ENCODE data around the gene TSPAN33. TPM values are rescaled to one million over a fixed set of nuclear protein-coding genes. Genes with fewer than 3 reads are reported as not detected.
"Not testable (repeated sequence)": the region's sequence is repeated elsewhere in the genome, so short reads cannot be mapped to it uniquely, and the experiment has no call there.

Gene TSPAN33
- total and polyA plus RNA-seq, 4 donors, result 3.3 to 8.2 (median 5.9) TPM

GRCh38 chr7:129212596-129212995 lies 68.1 kb downstream of the TSPAN33 start:
- DNase-seq (no peak), ATAC-seq (ENCODE audit: insufficient read depth, low FRiP score) (no peak)
- Histone ChIP-seq H3K4me3 (no peak overlapping the region), H3K4me1 (ENCODE audit: control insufficient read depth in 5 of 5, insufficient read depth in 5 of 5, low read length in 5 of 5) (no peaks in the 10 kb centered on the region), H3K9me3 (ENCODE audit: control insufficient read depth in 4 of 4, insufficient read depth in 3 of 4, low read length in 3 of 4) (peaks cover 0 to 3% (median 0%) of the 10 kb centered on the region in 4 donors), H3K9ac (ENCODE audit: insufficient read depth in 1 of 2, low read length in 2 of 2) (no peak overlapping the region), H3K27me3 (ENCODE audit: control insufficient read depth in 3 of 3, insufficient read depth in 3 of 3, low read length in 2 of 3) (no peaks in the 10 kb centered on the region), H3K27ac (ENCODE audit: low read depth in 1 of 2, low read length in 1 of 2) (no peak overlapping the region), H3K36me3 (ENCODE audit: control insufficient read depth in 4 of 4, insufficient read depth in 4 of 4, low read length in 4 of 4) (peaks cover 0 to 21% (median 7%) of the 10 kb centered on the region in 4 donors)
- WGBS, 2 donors, result 86 to 95% methylated on average over 4 of the region's 4 CpGs
- TF ChIP-seq CTCF (IDR thresholded peaks at IDR 0.05; ENCODE audit: control extremely low read depth, extremely low read depth), result no peak

- Histone ChIP-seq H3K27ac (ENCODE audit: low read depth in 1 of 2, low read length in 1 of 2) (no peak overlapping the region), H3K27me3 (ENCODE audit: control insufficient read depth in 3 of 3, insufficient read depth in 3 of 3, low read length in 2 of 3) (no peaks in the 10 kb centered on the region), H3K4me1 (ENCODE audit: control insufficient read depth in 5 of 5, insufficient read depth in 5 of 5, low read length in 5 of 5) (peaks cover 0 to 4% (median 0%) of the 10 kb centered on the region in 5 donors), H3K4me3 (no peak overlapping the region), H3K36me3 (ENCODE audit: control insufficient read depth in 4 of 4, insufficient read depth in 4 of 4, low read length in 4 of 4) (peaks cover 0 to 20% (median 7%) of the 10 kb centered on the region in 4 donors), H3K9me3 (ENCODE audit: control insufficient read depth in 4 of 4, insufficient read depth in 3 of 4, low read length in 3 of 4) (peaks cover 0 to 3% (median 0%) of the 10 kb centered on the region in 4 donors), H3K9ac (ENCODE audit: insufficient read depth in 1 of 2, low read length in 2 of 2) (no peak overlapping the region)
- no peak for ATAC-seq (ENCODE audit: insufficient read depth, low FRiP score)
- peak in 2 of 3 donors; percentile 25 to 32 for DNase-seq
- no peak for TF ChIP-seq CTCF (IDR thresholded peaks at IDR 0.05; ENCODE audit: control extremely low read depth, extremely low read depth)
- 72 to 74% methylated on average over 15 of the region's 15 CpGs for WGBS, 2 donors
Measured at GRCh38 chr7:129213828-129214227, 69.3 kb downstream of the TSPAN33 start.

GRCh38 chr7:129215691-129216090 lies 71.2 kb downstream of the TSPAN33 start:
- not testable (repeated sequence) for H3K27me3 ChIP-seq (ENCODE audit: control insufficient read depth in 3 of 3, insufficient read depth in 3 of 3, low read length in 2 of 3); H3K9me3 ChIP-seq (ENCODE audit: control insufficient read depth in 4 of 4, insufficient read depth in 3 of 4, low read length in 3 of 4); ATAC-seq (ENCODE audit: insufficient read depth, low FRiP score); DNase-seq; H3K4me3 ChIP-seq; H3K9ac ChIP-seq (ENCODE audit: insufficient read depth in 1 of 2, low read length in 2 of 2); H3K27ac ChIP-seq (ENCODE audit: low read depth in 1 of 2, low read length in 1 of 2); H3K4me1 ChIP-seq (ENCODE audit: control insufficient read depth in 5 of 5, insufficient read depth in 5 of 5, low read length in 5 of 5)
- peaks cover 0 to 10% (median 1%) of the 10 kb centered on the region in 4 donors for H3K36me3 ChIP-seq (ENCODE audit: control insufficient read depth in 4 of 4, insufficient read depth in 4 of 4, low read length in 4 of 4)
- WGBS, 2 donors, result 97 to 99% methylated on average over 10 to 15 of the region's 15 CpGs

GRCh38 chr7:129216101-129216715 lies 71.7 kb downstream of the TSPAN33 start:
- not testable (repeated sequence) for H3K27ac ChIP-seq (ENCODE audit: low read depth in 1 of 2, low read length in 1 of 2); H3K4me1 ChIP-seq (ENCODE audit: control insufficient read depth in 5 of 5, insufficient read depth in 5 of 5, low read length in 5 of 5); H3K4me3 ChIP-seq; H3K36me3 ChIP-seq (ENCODE audit: control insufficient read depth in 4 of 4, insufficient read depth in 4 of 4, low read length in 4 of 4); H3K27me3 ChIP-seq (ENCODE audit: control insufficient read depth in 3 of 3, insufficient read depth in 3 of 3, low read length in 2 of 3); DNase-seq; ATAC-seq (ENCODE audit: insufficient read depth, low FRiP score); H3K9me3 ChIP-seq (ENCODE audit: control insufficient read depth in 4 of 4, insufficient read depth in 3 of 4, low read length in 3 of 4); H3K9ac ChIP-seq (ENCODE audit: insufficient read depth in 1 of 2, low read length in 2 of 2)
- WGBS, 2 donors, result 95 to 96% methylated on average over 31 to 34 of the region's 34 CpGs

- WGBS, 2 donors, result 62 to 72% methylated on average over 7 of the region's 8 CpGs
- H3K36me3 ChIP-seq (ENCODE audit: control insufficient read depth in 4 of 4, insufficient read depth in 4 of 4, low read length in 4 of 4); H3K27me3 ChIP-seq (ENCODE audit: control insufficient read depth in 3 of 3, insufficient read depth in 3 of 3, low read length in 2 of 3); H3K4me1 ChIP-seq (ENCODE audit: control insufficient read depth in 5 of 5, insufficient read depth in 5 of 5, low read length in 5 of 5); ATAC-seq (ENCODE audit: insufficient read depth, low FRiP score); H3K27ac ChIP-seq (ENCODE audit: low read depth in 1 of 2, low read length in 1 of 2); H3K4me3 ChIP-seq; H3K9me3 ChIP-seq (ENCODE audit: control insufficient read depth in 4 of 4, insufficient read depth in 3 of 4, low read length in 3 of 4); DNase-seq; H3K9ac ChIP-seq (ENCODE audit: insufficient read depth in 1 of 2, low read length in 2 of 2): not testable (repeated sequence)
Measured at GRCh38 chr7:129216821-129217416, 72.4 kb downstream of the TSPAN33 start.

All from lung (tissue), 12 donors.